ENCODE results near the gene UNC5CL. TPM values are rescaled to one million over a fixed set of nuclear protein-coding genes. Genes with fewer than 3 reads are reported as not detected.

The UNC5CL gene
- total and polyA plus RNA-seq, 11 donors = 0.21 to 1.1 (median 0.50) TPM

DNA sequence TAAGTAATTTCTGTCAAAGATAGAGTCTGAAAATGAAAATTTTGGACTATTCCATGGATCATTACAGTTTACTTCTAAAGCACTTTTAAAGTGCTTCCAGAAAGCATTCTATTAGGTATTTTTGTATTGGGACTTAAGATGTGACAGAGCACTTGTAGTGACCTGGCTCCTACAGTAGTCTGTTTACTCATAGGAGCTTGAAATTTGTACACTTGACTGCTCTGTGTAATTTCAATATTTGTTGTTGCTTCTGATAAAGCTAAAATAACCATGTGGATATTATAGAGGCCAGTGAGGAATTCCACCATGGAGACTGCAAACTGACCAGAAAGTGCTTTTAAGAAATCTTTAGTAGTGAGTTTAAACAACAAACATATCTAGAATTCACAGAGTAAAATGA, 44.1 kb upstream of the UNC5CL start:
- peaks cover 0 to 17% (median 0%) of the 10 kb centered on the region in 12 donors for H3K4me1 ChIP-seq
- H3K36me3 ChIP-seq = peaks cover 0 to 97% (median 88%) of the 10 kb centered on the region in 9 donors
- no peak overlapping the region for H3K27ac ChIP-seq
- ATAC-seq = no peak
- no peaks in the 10 kb centered on the region for H3K27me3 ChIP-seq
- no peak for DNase-seq
- TF ChIP-seq POLR2A (IDR thresholded peaks at IDR 0.05) (no peak), CTCF (IDR thresholded peaks at IDR 0.05) (no peak)
- no peaks in the 10 kb centered on the region for H3K9me3 ChIP-seq
- H3K4me3 ChIP-seq = no peak overlapping the region
- intact Hi-C loops (cut with DNase I) = no loop called here

GRCh38 chr6:41080621-41081020, 41.6 kb upstream of the UNC5CL start:
- no peak overlapping the region for H3K4me3 ChIP-seq
- WGBS, 4 donors = 60 to 74% (median 70%) methylated on average over 2 of the region's 2 CpGs
- TF ChIP-seq CTCF (IDR thresholded peaks at IDR 0.05) = no peak
- no peak for TF ChIP-seq POLR2A (IDR thresholded peaks at IDR 0.05)
- H3K9me3 ChIP-seq = no peaks in the 10 kb centered on the region
- intact Hi-C loops (cut with DNase I) = no loop called here
- DNase-seq = no peak
- no peaks in the 10 kb centered on the region for H3K27me3 ChIP-seq
- no peak for ATAC-seq
- H3K27ac ChIP-seq = peak overlapping the region in 1 of 12 donors; percentile 1
- peaks cover 0 to 28% (median 11%) of the 10 kb centered on the region in 12 donors for H3K4me1 ChIP-seq
- H3K36me3 ChIP-seq = peaks cover 0 to 73% (median 65%) of the 10 kb centered on the region in 9 donors

- H3K27ac ChIP-seq = no peak overlapping the region
- H3K4me3 ChIP-seq = no peak overlapping the region
- peaks cover 0 to 43% (median 25%) of the 10 kb centered on the region in 12 donors for H3K4me1 ChIP-seq
- no peak for DNase-seq
- H3K9me3 ChIP-seq = no peaks in the 10 kb centered on the region
- intact Hi-C loops (cut with DNase I) = no loop called here
- 93 to 100% (median 96%) methylated on average over 1 of the region's 1 CpG for WGBS, 4 donors
- ATAC-seq = no peak
- peaks cover 0 to 57% (median 50%) of the 10 kb centered on the region in 9 donors for H3K36me3 ChIP-seq
- no peaks in the 10 kb centered on the region for H3K27me3 ChIP-seq
- TF ChIP-seq POLR2A (IDR thresholded peaks at IDR 0.05) = no peak
- TF ChIP-seq CTCF (IDR thresholded peaks at IDR 0.05) = no peak
Measured at GRCh38 chr6:41079080-41079479, 40.1 kb upstream of the UNC5CL start.

GRCh38 chr6:41078101-41078500, 39.1 kb upstream of the UNC5CL start:
- TF ChIP-seq POLR2A (IDR thresholded peaks at IDR 0.05) (no peak), CTCF (IDR thresholded peaks at IDR 0.05) (no peak)
- Histone ChIP-seq H3K27ac (no peak overlapping the region), H3K9me3 (no peaks in the 10 kb centered on the region), H3K36me3 (peaks cover 0 to 48% (median 40%) of the 10 kb centered on the region in 9 donors), H3K4me1 (peaks cover 0 to 45% (median 28%) of the 10 kb centered on the region in 12 donors), H3K4me3 (no peak overlapping the region), H3K27me3 (no peaks in the 10 kb centered on the region)
- no peak for DNase-seq
- WGBS, 4 donors = 90 to 95% (median 92%) methylated on average over 3 of the region's 3 CpGs
- intact Hi-C loops (cut with DNase I) = no loop called here
- ATAC-seq = no peak

All from heart left ventricle (tissue), 16 donors.